Measurements from ENCODE around the gene MORN1.

Gene MORN1

GRCh38 chr1:2398871-2399270 is 7.5 kb upstream of the MORN1 start:
- H3K36me3 ChIP-seq: peaks cover 86% of the 10 kb centered on the region
- no peak overlapping the region for H3K27ac ChIP-seq
- no peak for DNase-seq
- H3K27me3 ChIP-seq (ENCODE audit: insufficient read depth, low read depth, severe bottlenecking): no peaks in the 10 kb centered on the region
- no peak overlapping the region for H3K4me3 ChIP-seq (ENCODE audit: low read depth, low read length)
- no peaks in the 10 kb centered on the region for H3K9me3 ChIP-seq (ENCODE audit: severe bottlenecking)
- TF ChIP-seq, protein P1, sequence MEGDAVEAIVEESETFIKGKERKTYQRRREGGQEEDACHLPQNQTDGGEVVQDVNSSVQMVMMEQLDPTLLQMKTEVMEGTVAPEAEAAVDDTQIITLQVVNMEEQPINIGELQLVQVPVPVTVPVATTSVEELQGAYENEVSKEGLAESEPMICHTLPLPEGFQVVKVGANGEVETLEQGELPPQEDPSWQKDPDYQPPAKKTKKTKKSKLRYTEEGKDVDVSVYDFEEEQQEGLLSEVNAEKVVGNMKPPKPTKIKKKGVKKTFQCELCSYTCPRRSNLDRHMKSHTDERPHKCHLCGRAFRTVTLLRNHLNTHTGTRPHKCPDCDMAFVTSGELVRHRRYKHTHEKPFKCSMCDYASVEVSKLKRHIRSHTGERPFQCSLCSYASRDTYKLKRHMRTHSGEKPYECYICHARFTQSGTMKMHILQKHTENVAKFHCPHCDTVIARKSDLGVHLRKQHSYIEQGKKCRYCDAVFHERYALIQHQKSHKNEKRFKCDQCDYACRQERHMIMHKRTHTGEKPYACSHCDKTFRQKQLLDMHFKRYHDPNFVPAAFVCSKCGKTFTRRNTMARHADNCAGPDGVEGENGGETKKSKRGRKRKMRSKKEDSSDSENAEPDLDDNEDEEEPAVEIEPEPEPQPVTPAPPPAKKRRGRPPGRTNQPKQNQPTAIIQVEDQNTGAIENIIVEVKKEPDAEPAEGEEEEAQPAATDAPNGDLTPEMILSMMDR (IDR thresholded peaks at IDR 0.05; ENCODE audit: low read depth, low read length): no peak

- Histone ChIP-seq H3K36me3 (peaks cover 79% of the 10 kb centered on the region), H3K9me3 (ENCODE audit: severe bottlenecking) (no peaks in the 10 kb centered on the region), H3K4me3 (ENCODE audit: low read depth, low read length) (no peak overlapping the region), H3K27ac (no peak overlapping the region), H3K27me3 (ENCODE audit: insufficient read depth, low read depth, severe bottlenecking) (no peaks in the 10 kb centered on the region)
- TF ChIP-seq, protein P1 (IDR thresholded peaks at IDR 0.05; ENCODE audit: low read depth, low read length): no peak
- no peak for DNase-seq
These were observed 5.8 kb upstream of the MORN1 start for GRCh38 chr1:2397007-2397679.

DNA sequence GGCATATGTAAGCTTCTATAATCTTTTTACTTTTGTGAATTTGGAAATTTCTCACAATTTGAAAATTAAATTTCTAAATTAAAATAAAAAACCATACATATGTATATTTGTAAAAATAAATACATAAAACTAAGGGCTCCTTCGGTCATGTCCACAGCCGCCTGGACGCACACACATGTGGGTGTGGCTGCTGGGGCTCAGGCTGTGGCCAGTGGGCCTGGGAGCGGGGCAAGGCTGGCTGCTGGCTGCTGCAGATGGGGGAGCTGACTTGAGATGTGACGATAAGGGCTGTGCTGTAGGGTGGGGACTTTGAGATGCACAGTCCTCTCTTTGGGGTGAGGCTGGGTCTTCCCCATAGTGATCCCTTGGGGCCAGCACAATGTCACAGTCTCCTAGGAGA is 5.1 kb upstream of the MORN1 start:
- no peaks in the 10 kb centered on the region for H3K9me3 ChIP-seq (ENCODE audit: severe bottlenecking)
- no peak overlapping the region for H3K27ac ChIP-seq
- H3K4me3 ChIP-seq (ENCODE audit: low read depth, low read length): no peak overlapping the region
- DNase-seq: no peak
- peaks cover 72% of the 10 kb centered on the region for H3K36me3 ChIP-seq
- H3K27me3 ChIP-seq (ENCODE audit: insufficient read depth, low read depth, severe bottlenecking): no peaks in the 10 kb centered on the region
- TF ChIP-seq, protein P1 (IDR thresholded peaks at IDR 0.05; ENCODE audit: low read depth, low read length): no peak

- H3K36me3 ChIP-seq: peaks cover 73% of the 10 kb centered on the region
- no peak overlapping the region for H3K4me3 ChIP-seq (ENCODE audit: low read depth, low read length)
- H3K9me3 ChIP-seq (ENCODE audit: severe bottlenecking): no peaks in the 10 kb centered on the region
- H3K27ac ChIP-seq: no peak overlapping the region
- no peaks in the 10 kb centered on the region for H3K27me3 ChIP-seq (ENCODE audit: insufficient read depth, low read depth, severe bottlenecking)
- DNase-seq: no peak
- TF ChIP-seq, protein P1 (IDR thresholded peaks at IDR 0.05; ENCODE audit: low read depth, low read length): no peak
These were observed 4.7 kb upstream of the MORN1 start for GRCh38 chr1:2396059-2396458.

DNA sequence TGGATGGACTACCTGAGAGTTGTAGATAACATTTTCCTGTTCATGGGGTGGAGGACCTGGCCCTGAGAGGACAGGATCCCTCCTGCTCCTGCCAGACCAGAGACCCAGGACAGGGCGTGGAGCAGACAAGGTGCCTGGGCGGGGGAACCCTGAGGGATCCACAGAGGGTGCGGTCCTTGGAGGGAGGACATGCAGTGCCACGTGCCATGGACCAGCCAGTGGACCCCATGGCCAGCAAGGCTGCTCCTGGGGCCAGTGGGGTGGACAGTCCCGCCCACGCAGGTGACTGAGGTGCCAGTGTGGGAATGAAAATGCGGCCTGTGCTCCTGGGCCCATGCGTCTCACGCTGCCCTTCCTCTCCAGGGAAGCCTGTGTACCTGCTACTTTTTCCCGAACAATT is 3.9 kb upstream of the MORN1 start:
- Histone ChIP-seq H3K27me3 (ENCODE audit: insufficient read depth, low read depth, severe bottlenecking) (no peaks in the 10 kb centered on the region), H3K9me3 (ENCODE audit: severe bottlenecking) (no peaks in the 10 kb centered on the region), H3K36me3 (peaks cover 68% of the 10 kb centered on the region), H3K4me3 (ENCODE audit: low read depth, low read length) (no peak overlapping the region), H3K27ac (no peak overlapping the region)
- TF ChIP-seq, protein P1 (IDR thresholded peaks at IDR 0.05; ENCODE audit: low read depth, low read length): no peak
- DNase-seq: no peak

- no peak overlapping the region for H3K27ac ChIP-seq
- TF ChIP-seq, protein P1 (IDR thresholded peaks at IDR 0.05; ENCODE audit: low read depth, low read length): no peak
- H3K9me3 ChIP-seq (ENCODE audit: severe bottlenecking): no peaks in the 10 kb centered on the region
- no peaks in the 10 kb centered on the region for H3K27me3 ChIP-seq (ENCODE audit: insufficient read depth, low read depth, severe bottlenecking)
- no peak overlapping the region for H3K4me3 ChIP-seq (ENCODE audit: low read depth, low read length)
- no peak for DNase-seq
- H3K36me3 ChIP-seq: peaks cover 63% of the 10 kb centered on the region
These were observed 3.4 kb upstream of the MORN1 start for GRCh38 chr1:2394761-2395160.
